Mesenchymal stem cell (in vitro differentiated cells and primary cell): ENCODE results near the gene TTC9.

Experiments
- DNase-seq: peaks from one replicate; pipeline ENCODE4 v3.0.0-alpha.2; 2013
- H2AFZ ChIP-seq: one replicate; pipeline ENCODE4 v1.6.1; 2013; ENCODE audit warnings: low read depth, mild to moderate bottlenecking, control low read depth, inconsistent platforms, low read length, moderate library complexity
- H2AK5ac ChIP-seq: 2 replicates; pipeline ENCODE4 v1.6.1; 2013; ENCODE audit warnings: low read length, moderate library complexity, mild to moderate bottlenecking, inconsistent platforms; ENCODE audit not compliant: severe bottlenecking
- H2BK120ac ChIP-seq: one replicate; pipeline ENCODE4 v1.6.1; 2013; ENCODE audit warnings: low read depth, mild to moderate bottlenecking, inconsistent platforms, low read length, moderate library complexity
- H2BK12ac ChIP-seq, 2 experiments: one replicate each; pipeline ENCODE4 v1.6.1; 2013; ENCODE audit warnings: inconsistent platforms in 2 of 2, low read length in 2 of 2, mild to moderate bottlenecking in 2 of 2, moderate library complexity in 2 of 2, control low read depth in 1 of 2
- H2BK15ac ChIP-seq: one replicate; pipeline ENCODE4 v1.6.1; 2013; ENCODE audit warnings: mild to moderate bottlenecking, low read depth, inconsistent platforms; ENCODE audit not compliant: poor library complexity, severe bottlenecking
- H2BK5ac ChIP-seq: 2 replicates; pipeline ENCODE4 v1.6.1; 2013; ENCODE audit warnings: low read depth, mild to moderate bottlenecking, low read length, control low read depth, inconsistent platforms; ENCODE audit not compliant: poor library complexity, severe bottlenecking
- H3K14ac ChIP-seq, 2 experiments: one replicate each; pipeline ENCODE4 v1.6.1; 2013; ENCODE audit warnings: inconsistent platforms in 2 of 2, low read length in 2 of 2, control low read depth in 1 of 2, mild to moderate bottlenecking in 1 of 2, moderate library complexity in 1 of 2
- H3K18ac ChIP-seq, 2 experiments: one replicate each; pipeline ENCODE4 v1.6.1; 2013; ENCODE audit warnings: inconsistent platforms in 2 of 2, low read length in 2 of 2, control low read depth in 1 of 2, low read depth in 1 of 2, mild to moderate bottlenecking in 1 of 2
- H3K23ac ChIP-seq, 2 experiments: one replicate each; pipeline ENCODE4 v1.6.1; 2013; ENCODE audit warnings: inconsistent platforms in 2 of 2, low read length in 2 of 2, mild to moderate bottlenecking in 2 of 2, moderate library complexity in 2 of 2, control low read depth in 1 of 2
- H3K27ac ChIP-seq: 2 replicates; pipeline ENCODE4 v1.5.1; 2013; ENCODE audit warnings: mild to moderate bottlenecking, moderate library complexity, low read length, control low read depth, inconsistent platforms; ENCODE audit not compliant: poor library complexity, severe bottlenecking
- H3K27me3 ChIP-seq, 2 experiments: 2 replicates each; pipeline versions ENCODE4 v1.6.1 to v1.7.0; 2013; ENCODE audit warnings: low read length in 2 of 2, mild to moderate bottlenecking in 2 of 2, moderate library complexity in 2 of 2, control low read depth in 1 of 2, inconsistent platforms in 1 of 2; ENCODE audit not compliant: control insufficient read depth in 1 of 2, insufficient read depth in 1 of 2
- H3K36me3 ChIP-seq, 2 experiments: 2 replicates each; pipeline versions ENCODE4 v1.6.1 to v1.7.0; 2013; ENCODE audit warnings: low read length in 2 of 2, control low read depth in 1 of 2, inconsistent platforms in 1 of 2, low read depth in 1 of 2, mild to moderate bottlenecking in 1 of 2; ENCODE audit not compliant: insufficient read depth in 2 of 2, control insufficient read depth in 1 of 2
- H3K4ac ChIP-seq, 2 experiments: one replicate each; pipeline ENCODE4 v1.6.1; 2013; ENCODE audit warnings: inconsistent platforms in 2 of 2, low read length in 2 of 2, mild to moderate bottlenecking in 2 of 2, moderate library complexity in 2 of 2, control low read depth in 1 of 2, low read depth in 1 of 2
- H3K4me1 ChIP-seq: 2 replicates; pipeline ENCODE4 v1.6.1; 2013; ENCODE audit warnings: low read depth, low read length, control low read depth; ENCODE audit not compliant: control insufficient read depth, insufficient read depth
- H3K4me2 ChIP-seq: 2 replicates; pipeline ENCODE4 v1.6.1; 2013; ENCODE audit warnings: low read length, mild to moderate bottlenecking, inconsistent platforms; ENCODE audit not compliant: poor library complexity, severe bottlenecking
- H3K4me3 ChIP-seq, 2 experiments: 2 replicates each; pipeline versions ENCODE4 v1.5.1 to v1.7.0; 2013; ENCODE audit warnings: low read length in 2 of 2, mild to moderate bottlenecking in 2 of 2, control low read depth in 1 of 2, low read depth in 1 of 2; ENCODE audit not compliant: insufficient read depth in 1 of 2
- H3K79me1 ChIP-seq: replicated peaks from 2 replicates; pipeline ENCODE4 v1.6.1; 2013; ENCODE audit warnings: mild to moderate bottlenecking, control low read depth, low read length, inconsistent platforms; ENCODE audit not compliant: poor library complexity, severe bottlenecking
- H3K9ac ChIP-seq: 2 replicates; pipeline ENCODE4 v1.7.0; 2013; ENCODE audit warnings: mild to moderate bottlenecking, low read length, moderate library complexity
- H3K9me3 ChIP-seq: 2 replicates; pipeline ENCODE4 v1.7.0; 2013; ENCODE audit warnings: mild to moderate bottlenecking, low read length; ENCODE audit not compliant: control insufficient read depth
- H4K8ac ChIP-seq: one replicate; pipeline ENCODE4 v1.6.1; 2013; ENCODE audit warnings: inconsistent platforms, mild to moderate bottlenecking, low read length, moderate library complexity
- H4K91ac ChIP-seq: one replicate; pipeline ENCODE4 v1.6.1; 2013; ENCODE audit warnings: mild to moderate bottlenecking, low read length, inconsistent platforms
- WGBS: methylation state at CpG from one replicate; pipeline ENCODE4 v1.1.7; 2013; ENCODE audit warnings: mixed read lengths; 5-methylcytosine and 5-hydroxymethylcytosine counted together

Gene TTC9

DNA sequence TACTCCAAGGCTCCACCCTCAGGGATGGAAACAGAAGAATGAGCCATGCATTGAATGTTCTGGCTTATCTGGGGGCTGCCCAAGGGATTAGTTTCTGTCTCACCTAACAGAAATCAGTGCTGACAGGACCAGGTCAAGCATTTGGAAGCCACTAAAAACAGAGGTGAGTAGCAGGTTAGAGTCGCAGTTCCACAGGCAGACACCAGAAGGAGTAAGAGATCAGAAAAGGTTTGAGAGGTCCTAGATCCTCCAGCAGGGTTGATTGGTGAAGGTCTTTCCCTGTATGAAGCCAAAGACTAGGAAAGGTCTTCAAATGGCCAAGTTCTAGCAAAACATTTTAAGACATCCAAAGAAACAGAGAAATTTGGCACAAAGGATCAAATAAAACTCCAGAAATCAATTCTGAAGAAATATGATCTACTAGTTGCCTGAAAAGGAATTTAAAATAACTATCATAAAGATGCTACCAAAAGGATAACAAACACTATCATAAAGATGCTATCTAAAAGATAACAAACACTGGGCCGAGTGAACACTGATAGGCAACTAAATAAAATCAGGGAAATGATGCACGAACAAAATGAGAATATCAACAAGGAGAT lies 19.5 kb upstream of the TTC9 start:
- Histone ChIP-seq H2BK12ac (no peak overlapping the region), H4K91ac (no peak overlapping the region), H2BK120ac (no peak overlapping the region), H3K4me2 (no peak overlapping the region), H3K4me1 (no peaks in the 10 kb centered on the region), H3K4me3 (no peak overlapping the region), H3K36me3 (no peaks in the 10 kb centered on the region), H2BK15ac (no peak overlapping the region), H2AK5ac (no peak overlapping the region), H3K4ac (no peak overlapping the region), H3K9ac (no peak overlapping the region), H3K23ac (no peak overlapping the region), H3K27ac (no peak overlapping the region), H3K18ac (no peak overlapping the region), H3K27me3 (peaks cover 0 to 8% of the 10 kb centered on the region in 2 experiments), H2AFZ (no peak overlapping the region), H3K14ac (no peak overlapping the region), H3K9me3 (peaks cover 10% of the 10 kb centered on the region), H4K8ac (no peak overlapping the region), H2BK5ac (no peak overlapping the region), H3K79me1 (no peaks in the 10 kb centered on the region)
- peak; percentile 56 for DNase-seq
- 20% methylated on average over 2 of the region's 3 CpGs for WGBS

DNA sequence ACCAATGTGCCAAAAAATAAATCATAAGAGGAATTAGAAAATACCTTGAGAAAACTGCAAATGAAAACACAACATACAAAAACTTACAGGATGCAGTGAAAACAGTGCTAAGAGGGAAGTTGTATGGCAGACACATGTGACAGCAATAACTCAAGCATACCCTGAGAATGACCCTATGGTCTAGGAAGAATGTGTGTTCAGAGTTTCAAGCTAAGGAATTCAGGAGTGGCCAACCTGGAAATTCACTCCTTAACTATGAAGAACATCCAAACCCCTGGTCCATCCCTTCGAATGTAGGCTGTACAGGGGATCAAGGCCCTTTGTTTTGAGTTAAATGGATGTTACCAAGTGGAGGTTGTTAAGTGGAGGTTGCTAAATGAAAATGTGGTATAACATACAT lies 16.7 kb upstream of the TTC9 start:
- no peaks in the 10 kb centered on the region for H3K36me3 ChIP-seq
- no peak overlapping the region for H2BK15ac ChIP-seq
- H3K4me2 ChIP-seq: no peak overlapping the region
- WGBS: 64% methylated on average over 1 of the region's 1 CpG
- no peak overlapping the region for H2BK12ac ChIP-seq
- peaks cover 16% of the 10 kb centered on the region for H3K9me3 ChIP-seq
- H3K18ac ChIP-seq: no peak overlapping the region
- no peak overlapping the region for H2BK5ac ChIP-seq
- H3K27ac ChIP-seq: no peak overlapping the region
- H4K91ac ChIP-seq: no peak overlapping the region
- H2BK120ac ChIP-seq: no peak overlapping the region
- no peak overlapping the region for H3K14ac ChIP-seq
- H3K79me1 ChIP-seq: no peaks in the 10 kb centered on the region
- DNase-seq: no peak
- H3K27me3 ChIP-seq: no peaks in the 10 kb centered on the region
- no peak overlapping the region for H4K8ac ChIP-seq
- H3K4me3 ChIP-seq: no peak overlapping the region
- H3K4ac ChIP-seq: no peak overlapping the region
- no peak overlapping the region for H2AK5ac ChIP-seq
- H3K4me1 ChIP-seq: no peaks in the 10 kb centered on the region
- H3K9ac ChIP-seq: no peak overlapping the region
- no peak overlapping the region for H3K23ac ChIP-seq
- no peak overlapping the region for H2AFZ ChIP-seq

GRCh38 chr14:70631948-70632347 lies 9.8 kb upstream of the TTC9 start:
- Histone ChIP-seq H2BK120ac (no peak overlapping the region), H3K4me2 (no peak overlapping the region), H3K9me3 (peaks cover 15% of the 10 kb centered on the region), H3K9ac (no peak overlapping the region), H2AFZ (no peak overlapping the region), H4K8ac (no peak overlapping the region), H2AK5ac (no peak overlapping the region), H3K4me1 (no peaks in the 10 kb centered on the region), H3K23ac (no peak overlapping the region), H3K27me3 (peaks cover 9 to 11% of the 10 kb centered on the region in 2 experiments), H3K27ac (no peak overlapping the region), H4K91ac (no peak overlapping the region), H2BK15ac (no peak overlapping the region), H3K4ac (no peak overlapping the region), H3K18ac (no peak overlapping the region), H2BK12ac (no peak overlapping the region), H3K79me1 (no peaks in the 10 kb centered on the region), H3K4me3 (no peak overlapping the region), H2BK5ac (no peak overlapping the region), H3K14ac (no peak overlapping the region), H3K36me3 (no peaks in the 10 kb centered on the region)
- no peak for DNase-seq
- WGBS: 78% methylated on average over 3 of the region's 3 CpGs

GRCh38 chr14:70635971-70636595 lies 5.6 kb upstream of the TTC9 start:
- Histone ChIP-seq H3K9ac (no peak overlapping the region), H3K79me1 (no peaks in the 10 kb centered on the region), H3K4me3 (no peak overlapping the region), H4K91ac (no peak overlapping the region), H3K4me1 (peaks cover 4% of the 10 kb centered on the region), H3K27ac (no peak overlapping the region), H2BK12ac (no peak overlapping the region), H4K8ac (no peak overlapping the region), H3K4me2 (no peak overlapping the region), H3K9me3 (peaks cover 6% of the 10 kb centered on the region), H2BK5ac (no peak overlapping the region), H2AK5ac (no peak overlapping the region), H3K18ac (no peak overlapping the region), H3K4ac (no peak overlapping the region), H3K23ac (no peak overlapping the region), H3K14ac (no peak overlapping the region), H3K36me3 (no peaks in the 10 kb centered on the region), H3K27me3 (peaks cover 16 to 51% of the 10 kb centered on the region in 2 experiments), H2BK15ac (no peak overlapping the region), H2BK120ac (no peak overlapping the region), H2AFZ (no peak overlapping the region)
- 96% methylated on average over 6 of the region's 6 CpGs for WGBS
- no peak for DNase-seq
